Measurements from ENCODE around the gene OR2M3.

OR2M3 gene

GRCh38 chr1:248189026-248189425 is 8.0 kb upstream of the OR2M3 start:
- no peak for TF ChIP-seq REST (IDR thresholded peaks at IDR 0.05; ENCODE audit: insufficient read depth in 1 of 2, low read depth in 2 of 2, low read length in 2 of 2)
- no peak for TF ChIP-seq FOXP2 (optimal IDR thresholded peaks at IDR 0.05; ENCODE audit: borderline replicate concordance, extremely low read depth, extremely low read length, insufficient read depth)
- TF ChIP-seq POLR2AphosphoS5 (IDR thresholded peaks at IDR 0.05; ENCODE audit: low read depth, low read length) = no peak
- no peak for TF ChIP-seq TAF1 (IDR thresholded peaks at IDR 0.05; ENCODE audit: borderline replicate concordance, insufficient read depth, low read length)
- TF ChIP-seq SIN3A (IDR thresholded peaks at IDR 0.05; ENCODE audit: borderline replicate concordance, insufficient read depth, low read length) = no peak

GRCh38 chr1:248194117-248194516 is 2.9 kb upstream of the OR2M3 start:
- TF ChIP-seq FOXP2 (optimal IDR thresholded peaks at IDR 0.05; ENCODE audit: borderline replicate concordance, extremely low read depth, extremely low read length, insufficient read depth) (no peak), POLR2AphosphoS5 (IDR thresholded peaks at IDR 0.05; ENCODE audit: low read depth, low read length) (no peak), SIN3A (IDR thresholded peaks at IDR 0.05; ENCODE audit: borderline replicate concordance, insufficient read depth, low read length) (no peak)

DNA sequence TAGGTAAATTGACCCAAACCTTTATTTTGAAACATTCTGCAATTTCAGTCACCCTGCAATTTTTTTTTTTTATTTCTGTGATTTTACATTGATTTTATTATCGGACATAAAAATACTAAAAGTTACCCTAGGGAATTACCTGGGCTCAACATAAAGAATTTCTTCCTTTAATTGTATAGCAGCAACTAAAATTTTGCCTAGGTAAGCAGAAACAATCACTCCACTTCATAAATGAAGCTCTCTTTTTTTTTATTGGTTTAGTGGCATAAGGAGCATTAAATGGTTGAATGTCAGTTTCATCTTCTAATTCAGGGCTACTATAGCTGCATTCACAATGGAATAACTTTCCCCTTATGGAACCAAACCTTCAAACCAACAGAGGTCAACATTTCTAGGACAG is 18.8 kb downstream of the OR2M3 start:
- no peak for TF ChIP-seq SIN3A (IDR thresholded peaks at IDR 0.05; ENCODE audit: borderline replicate concordance, insufficient read depth, low read length)
- TF ChIP-seq REST (IDR thresholded peaks at IDR 0.05; ENCODE audit: insufficient read depth in 1 of 2, low read depth in 2 of 2, low read length in 2 of 2) = no peak
- TF ChIP-seq POLR2AphosphoS5 (IDR thresholded peaks at IDR 0.05; ENCODE audit: low read depth, low read length) = no peak
- TF ChIP-seq TAF1 (IDR thresholded peaks at IDR 0.05; ENCODE audit: borderline replicate concordance, insufficient read depth, low read length) = no peak
- no peak for TF ChIP-seq FOXP2 (optimal IDR thresholded peaks at IDR 0.05; ENCODE audit: borderline replicate concordance, extremely low read depth, extremely low read length, insufficient read depth)

DNA sequence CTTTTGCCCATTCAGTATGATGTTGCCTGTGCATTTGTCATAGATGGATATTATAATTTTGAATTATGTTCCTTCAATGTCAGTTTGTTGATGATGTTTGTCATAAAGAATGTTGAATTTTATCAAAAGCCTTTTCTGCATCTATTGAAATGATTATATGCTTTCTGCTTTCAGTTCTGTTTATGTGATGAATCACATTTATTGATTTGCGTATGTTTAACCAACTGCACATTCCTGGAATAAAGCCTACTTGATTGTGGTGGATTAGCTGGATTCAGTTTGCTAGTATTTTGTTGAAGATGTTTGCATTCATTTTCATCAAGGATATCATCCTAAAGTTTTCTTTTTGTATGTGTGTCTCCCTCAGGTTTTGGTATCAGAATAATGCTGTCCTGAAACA is 28.5 kb downstream of the OR2M3 start:
- TF ChIP-seq SIN3A (IDR thresholded peaks at IDR 0.05; ENCODE audit: borderline replicate concordance, insufficient read depth, low read length) = no peak
- no peak for TF ChIP-seq TAF1 (IDR thresholded peaks at IDR 0.05; ENCODE audit: borderline replicate concordance, insufficient read depth, low read length)
- no peak for TF ChIP-seq POLR2AphosphoS5 (IDR thresholded peaks at IDR 0.05; ENCODE audit: low read depth, low read length)
- TF ChIP-seq REST (IDR thresholded peaks at IDR 0.05; ENCODE audit: insufficient read depth in 1 of 2, low read depth in 2 of 2, low read length in 2 of 2) = no peak
- TF ChIP-seq FOXP2 (optimal IDR thresholded peaks at IDR 0.05; ENCODE audit: borderline replicate concordance, extremely low read depth, extremely low read length, insufficient read depth) = no peak

GRCh38 chr1:248229360-248229908 is 32.4 kb downstream of the OR2M3 start:
- no peak for TF ChIP-seq POLR2AphosphoS5 (IDR thresholded peaks at IDR 0.05; ENCODE audit: low read depth, low read length)
- no peak for TF ChIP-seq REST (IDR thresholded peaks at IDR 0.05; ENCODE audit: insufficient read depth in 1 of 2, low read depth in 2 of 2, low read length in 2 of 2)
- TF ChIP-seq TAF1 (IDR thresholded peaks at IDR 0.05; ENCODE audit: borderline replicate concordance, insufficient read depth, low read length) = no peak
- TF ChIP-seq FOXP2 (optimal IDR thresholded peaks at IDR 0.05; ENCODE audit: borderline replicate concordance, extremely low read depth, extremely low read length, insufficient read depth) = no peak
- TF ChIP-seq SIN3A (IDR thresholded peaks at IDR 0.05; ENCODE audit: borderline replicate concordance, insufficient read depth, low read length) = no peak
